B cell (primary cell): ENCODE data around the gene CMC2. TPM values are rescaled to one million over a fixed set of nuclear protein-coding genes. Genes with fewer than 3 reads are reported as not detected.

Experiments
- ATAC-seq: fragments of 200-7000 bp; cut with Tn5 transposase; one replicate; pipeline ENCODE4 v1.10.0; 2021; ENCODE audit warnings: low read depth, mild to moderate bottlenecking, moderate number of reproducible peaks, moderate library complexity
- CTCF ChIA-PET: fragments of 350-600 bp; sonication (Branson Sonifier 250); formaldehyde crosslinking; loops from one replicate; lab custom pipeline; 2021; ENCODE audit warnings: antibody characterized with exemption, inconsistent platforms; lab: Charles Lee
- POLR2A ChIA-PET: fragments of 350-600 bp; sonication (Branson Sonifier 250); formaldehyde crosslinking; loops from one replicate; lab custom pipeline; 2021; ENCODE audit warnings: antibody characterized with exemption; lab: Charles Lee
- DNase-seq: peaks from one replicate; pipeline ENCODE4 v3.0.0; 2013
- H2AFZ ChIP-seq: 2 replicates; pipeline ENCODE4 v1.6.1; 2012; ENCODE audit warnings: mild to moderate bottlenecking, low read depth, low read length; ENCODE audit not compliant: insufficient read depth, poor library complexity, severe bottlenecking
- H3K27ac ChIP-seq, 2 donors: 1 replicate in 1 of 2; 2 replicates in 1 of 2; pipeline ENCODE4 v1.5.1; 2012 to 2013; ENCODE audit warnings: low read length in 2 of 2, mild to moderate bottlenecking in 2 of 2, moderate library complexity in 1 of 2
- H3K27me3 ChIP-seq, 4 experiments: fragments of 200-600 bp in 1 of 4; sonication (generic) in 1 of 4; replicated peaks in 1 of 4; 1 replicate in 2 of 4; 2 replicates in 2 of 4; pipeline versions ENCODE4 v1.6.1 to v1.7.0; 2013 to 2016; ENCODE audit warnings: low read length in 3 of 4, mild to moderate bottlenecking in 2 of 4, mixed read lengths in 1 of 4, moderate library complexity in 1 of 4; ENCODE audit not compliant: insufficient read depth in 4 of 4, control insufficient read depth in 3 of 4; ENCODE audit errors: control extremely low read depth in 1 of 4
- H3K36me3 ChIP-seq, 2 experiments: replicated peaks in 1 of 2; 1 replicate in 1 of 2; 2 replicates in 1 of 2; pipeline versions ENCODE4 v1.6.1 to v1.7.1; 2013; ENCODE audit warnings: low read length in 1 of 2; ENCODE audit not compliant: insufficient read depth in 2 of 2, control insufficient read depth in 1 of 2; ENCODE audit errors: control extremely low read depth in 1 of 2, extremely low read depth in 1 of 2
- H3K4me1 ChIP-seq, 2 donors: fragments of 200-600 bp in 1 of 2; sonication (generic) in 1 of 2; 1 replicate in 1 of 2; 2 replicates in 1 of 2; pipeline versions ENCODE4 v1.5.1 to v1.6.1; 2013 to 2017; ENCODE audit warnings: low read length in 2 of 2; ENCODE audit not compliant: control insufficient read depth in 2 of 2, insufficient read depth in 2 of 2
- H3K4me2 ChIP-seq: replicated peaks from 2 replicates; pipeline ENCODE3; 2012; ENCODE audit warnings: mild to moderate bottlenecking, low read depth, low read length; ENCODE audit not compliant: poor library complexity, severe bottlenecking
- H3K4me3 ChIP-seq, 5 experiments: fragments of 200-600 bp in 1 of 5; sonication (generic) in 1 of 5; 1 replicate in 3 of 5; 2 replicates in 2 of 5; pipeline versions ENCODE4 v1.5.1 to v1.7.0; 2011 to 2016; ENCODE audit warnings: low read length in 4 of 5, mild to moderate bottlenecking in 4 of 5, low read depth in 2 of 5, control low read depth in 1 of 5, moderate library complexity in 1 of 5; ENCODE audit not compliant: insufficient read depth in 1 of 5; ENCODE audit errors: control extremely low read depth in 1 of 5, extremely low read depth in 1 of 5
- H3K79me2 ChIP-seq: fragments of 200-600 bp; sonication (generic); one replicate; pipeline ENCODE4 v1.6.0; 2016; ENCODE audit warnings: low read length; ENCODE audit not compliant: control insufficient read depth, insufficient read depth
- H3K9ac ChIP-seq: fragments of 200-600 bp; sonication (generic); 2 replicates; pipeline ENCODE4 v1.6.1; 2017; ENCODE audit warnings: mild to moderate bottlenecking, low read length, moderate library complexity
- H3K9me3 ChIP-seq, 3 donors: one replicate each; pipeline versions ENCODE4 v1.6.1 to v1.7.1; 2013; ENCODE audit warnings: low read length in 2 of 3; ENCODE audit not compliant: control insufficient read depth in 2 of 3, insufficient read depth in 1 of 3; ENCODE audit errors: control extremely low read depth in 1 of 3
- H4K20me1 ChIP-seq: 2 replicates; pipeline ENCODE4 v1.6.0; 2012; ENCODE audit warnings: mild to moderate bottlenecking, low read length; ENCODE audit not compliant: insufficient read depth, control insufficient read depth, poor library complexity, severe bottlenecking
- H3K27ac Mint-ChIP-seq: one replicate; pipeline ENCODE4 v1.8.0; 2021; ENCODE audit warnings: mixed read lengths
- H3K27me3 Mint-ChIP-seq: one replicate; pipeline ENCODE4 v1.8.0; 2021; ENCODE audit warnings: mixed read lengths
- H3K4me1 Mint-ChIP-seq: one replicate; pipeline ENCODE4 v1.8.0; 2021; ENCODE audit warnings: mixed read lengths
- H3K4me3 Mint-ChIP-seq: one replicate; pipeline ENCODE4 v1.8.0; 2021; ENCODE audit warnings: mixed read lengths
- H3K9me3 Mint-ChIP-seq: one replicate; pipeline ENCODE4 v1.8.0; 2022; ENCODE audit warnings: mixed read lengths; ENCODE audit not compliant: insufficient read depth
- EZH2 ChIP-seq: IDR thresholded peaks from 2 replicates; pipeline ENCODE4 v1.6.1; 2012; ENCODE audit warnings: borderline replicate concordance, low read depth, mild to moderate bottlenecking, moderate library complexity, low read length; ENCODE audit not compliant: insufficient read depth, poor library complexity, severe bottlenecking
- WGBS: methylation state at CpG from one replicate; pipeline ENCODE4 v1.1.5; 2013; ENCODE audit warnings: missing lambda C conversion rate; ENCODE audit not compliant: insufficient coverage; 5-methylcytosine and 5-hydroxymethylcytosine counted together
- intact Hi-C: fragments of 100-400 bp; cut with micrococcal nuclease; formaldehyde crosslinking; loops from one replicate; pipeline ENCODE4 v1.10.0; 2022
- polyA plus RNA-seq: library from polyadenylated mRNA; depleted of rRNA; stranded (reverse); fragments of >200 nt; gene quantifications from 2 replicates; pipeline ENCODE4 v1.2.3, GENCODE V29; 2012
- total RNA-seq, 2 donors: library from RNA; stranded (reverse); fragments of 120-200 nt in 1 of 2; gene quantifications; 1 replicate in 1 of 2; 2 replicates in 1 of 2; pipeline versions ENCODE4 v1.2.3 to v1.2.4, GENCODE V29; 2013 to 2022
- TF ChIP-seq, protein P1 (sequence below): fragments of 200-600 bp; IDR thresholded peaks from one replicate; pipeline ENCODE4 v1.8.0; 2022; ENCODE audit warnings: antibody characterized with exemption, mild to moderate bottlenecking

The CMC2 gene
- total and polyA plus RNA-seq, 2 donors (not counting 1 experiment from before 2014, with no cell fraction given): 21.4 to 40.8 TPM

DNA sequence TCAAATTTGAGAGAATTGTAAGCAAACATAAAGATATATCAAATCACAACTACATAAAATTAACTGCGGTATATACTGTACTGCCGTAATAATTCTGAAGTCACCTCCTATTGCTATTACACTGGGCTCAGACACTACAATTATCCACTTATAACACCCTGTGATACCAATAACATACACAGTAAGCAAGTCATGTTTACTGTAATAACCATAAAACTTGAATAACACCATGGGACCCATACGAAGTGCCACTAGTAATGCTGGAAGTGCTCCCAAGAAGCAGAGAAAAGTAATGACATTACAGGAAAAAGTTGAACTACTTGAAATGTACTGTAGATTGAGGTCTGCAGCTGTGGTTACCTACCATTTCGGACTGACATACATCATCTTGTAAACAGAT, 24.0 kb downstream of the CMC2 start:
- DNase-seq: no peak
- Mint-ChIP-seq H3K27me3 (no peaks in the 10 kb centered on the region), H3K27ac (no peak overlapping the region), H3K9me3 (no peaks in the 10 kb centered on the region), H3K4me1 (no peaks in the 10 kb centered on the region), H3K4me3 (no peak overlapping the region)
- ATAC-seq: no peak
- no peaks in the 10 kb centered on the region for H3K27me3 ChIP-seq
- peaks cover 5% of the 10 kb centered on the region for H3K79me2 ChIP-seq
- no peak overlapping the region for H3K27ac ChIP-seq
- no peak overlapping the region for H2AFZ ChIP-seq
- WGBS: 100% methylated on average over 2 of the region's 4 CpGs
- H3K9me3 ChIP-seq: no peaks in the 10 kb centered on the region
- intact Hi-C loops: no loop called here
- H3K4me3 ChIP-seq: no peak overlapping the region
- no peaks in the 10 kb centered on the region for H4K20me1 ChIP-seq
- no peak overlapping the region for H3K4me2 ChIP-seq
- peaks cover 5% of the 10 kb centered on the region in 2 experiments for H3K36me3 ChIP-seq
- H3K9ac ChIP-seq: no peak overlapping the region
- ChIA-PET CTCF (no interaction called here), POLR2A (no interaction called here)
- TF ChIP-seq, protein P1, sequence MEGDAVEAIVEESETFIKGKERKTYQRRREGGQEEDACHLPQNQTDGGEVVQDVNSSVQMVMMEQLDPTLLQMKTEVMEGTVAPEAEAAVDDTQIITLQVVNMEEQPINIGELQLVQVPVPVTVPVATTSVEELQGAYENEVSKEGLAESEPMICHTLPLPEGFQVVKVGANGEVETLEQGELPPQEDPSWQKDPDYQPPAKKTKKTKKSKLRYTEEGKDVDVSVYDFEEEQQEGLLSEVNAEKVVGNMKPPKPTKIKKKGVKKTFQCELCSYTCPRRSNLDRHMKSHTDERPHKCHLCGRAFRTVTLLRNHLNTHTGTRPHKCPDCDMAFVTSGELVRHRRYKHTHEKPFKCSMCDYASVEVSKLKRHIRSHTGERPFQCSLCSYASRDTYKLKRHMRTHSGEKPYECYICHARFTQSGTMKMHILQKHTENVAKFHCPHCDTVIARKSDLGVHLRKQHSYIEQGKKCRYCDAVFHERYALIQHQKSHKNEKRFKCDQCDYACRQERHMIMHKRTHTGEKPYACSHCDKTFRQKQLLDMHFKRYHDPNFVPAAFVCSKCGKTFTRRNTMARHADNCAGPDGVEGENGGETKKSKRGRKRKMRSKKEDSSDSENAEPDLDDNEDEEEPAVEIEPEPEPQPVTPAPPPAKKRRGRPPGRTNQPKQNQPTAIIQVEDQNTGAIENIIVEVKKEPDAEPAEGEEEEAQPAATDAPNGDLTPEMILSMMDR: no peak
- TF ChIP-seq EZH2: no peak
- no peaks in the 10 kb centered on the region for H3K4me1 ChIP-seq

DNA sequence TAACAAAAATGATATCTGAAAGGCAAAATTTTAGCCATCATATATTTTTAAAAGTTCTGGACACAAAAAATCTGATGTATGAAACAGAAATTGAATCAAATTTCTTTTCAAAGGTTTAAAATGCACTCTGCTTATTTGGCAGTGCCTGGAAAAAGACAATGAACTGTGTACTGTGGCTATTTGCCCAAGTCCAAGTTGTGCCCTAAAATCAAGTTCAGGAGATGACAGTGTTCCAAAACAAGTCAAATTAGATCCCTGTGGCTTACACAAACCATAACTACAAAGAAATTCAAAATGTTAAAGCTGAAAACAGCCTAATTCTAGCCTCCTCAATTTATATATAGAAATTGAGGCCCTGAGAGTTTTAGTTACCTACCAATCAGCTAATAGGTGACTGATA, 25.6 kb downstream of the CMC2 start:
- POLR2A ChIA-PET: no interaction called here
- Histone ChIP-seq H3K79me2 (peaks cover 5% of the 10 kb centered on the region), H3K4me3 (no peak overlapping the region), H2AFZ (no peak overlapping the region), H3K27me3 (no peaks in the 10 kb centered on the region), H3K9ac (no peak overlapping the region), H3K27ac (no peak overlapping the region), H3K4me1 (no peaks in the 10 kb centered on the region), H3K9me3 (no peaks in the 10 kb centered on the region), H3K36me3 (peaks cover 5 to 7% of the 10 kb centered on the region in 2 experiments), H4K20me1 (no peaks in the 10 kb centered on the region), H3K4me2 (no peak overlapping the region)
- no peaks in the 10 kb centered on the region for H3K9me3 Mint-ChIP-seq
- no peaks in the 10 kb centered on the region for H3K4me1 Mint-ChIP-seq
- intact Hi-C loops: no loop called here
- ATAC-seq: no peak
- no peak for TF ChIP-seq EZH2
- TF ChIP-seq, protein P1: no peak
- H3K27ac Mint-ChIP-seq: no peak overlapping the region
- DNase-seq: no peak
- CTCF ChIA-PET: no interaction called here
- no peak overlapping the region for H3K4me3 Mint-ChIP-seq
- H3K27me3 Mint-ChIP-seq: no peaks in the 10 kb centered on the region
